ENCODE results near the gene GPR137. TPM values are rescaled to one million over a fixed set of nuclear protein-coding genes. Genes with fewer than 3 reads are reported as not detected.

Gene GPR137
- total RNA-seq, 1 donor = 18.5 TPM

DNA sequence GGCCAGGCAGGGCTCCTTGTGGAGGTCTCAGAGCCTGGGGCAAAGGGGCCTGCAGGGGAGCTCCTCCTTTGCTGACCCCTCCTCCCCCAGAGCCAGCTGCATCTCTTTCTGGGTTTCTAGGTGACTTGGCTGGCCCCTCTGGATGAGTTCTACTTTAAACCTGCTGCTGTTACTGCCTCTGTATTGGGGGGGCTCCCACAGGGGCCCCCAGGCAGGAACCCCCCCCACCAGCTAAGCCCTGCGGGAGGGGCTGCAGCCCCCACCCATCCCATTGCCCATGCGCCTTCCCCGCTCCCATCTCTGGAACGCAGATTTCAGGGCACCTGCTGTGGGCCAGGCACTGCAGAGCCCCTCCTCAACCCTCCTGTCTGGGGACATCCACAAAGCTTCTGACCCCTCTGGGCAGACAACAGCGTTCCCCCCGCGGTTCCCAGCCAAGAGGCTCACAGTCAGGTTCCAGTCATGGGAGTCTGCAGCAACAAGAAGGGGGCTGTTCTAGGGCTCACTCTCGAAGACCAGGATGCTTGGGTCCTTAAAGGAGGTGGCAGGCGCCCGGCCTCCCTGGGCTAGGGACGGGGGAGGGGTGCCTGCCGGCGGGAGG lies 35.1 kb upstream of the GPR137 start:
- H2AFZ ChIP-seq (ENCODE audit: low read length) = peak overlapping the region; percentile 89

DNA sequence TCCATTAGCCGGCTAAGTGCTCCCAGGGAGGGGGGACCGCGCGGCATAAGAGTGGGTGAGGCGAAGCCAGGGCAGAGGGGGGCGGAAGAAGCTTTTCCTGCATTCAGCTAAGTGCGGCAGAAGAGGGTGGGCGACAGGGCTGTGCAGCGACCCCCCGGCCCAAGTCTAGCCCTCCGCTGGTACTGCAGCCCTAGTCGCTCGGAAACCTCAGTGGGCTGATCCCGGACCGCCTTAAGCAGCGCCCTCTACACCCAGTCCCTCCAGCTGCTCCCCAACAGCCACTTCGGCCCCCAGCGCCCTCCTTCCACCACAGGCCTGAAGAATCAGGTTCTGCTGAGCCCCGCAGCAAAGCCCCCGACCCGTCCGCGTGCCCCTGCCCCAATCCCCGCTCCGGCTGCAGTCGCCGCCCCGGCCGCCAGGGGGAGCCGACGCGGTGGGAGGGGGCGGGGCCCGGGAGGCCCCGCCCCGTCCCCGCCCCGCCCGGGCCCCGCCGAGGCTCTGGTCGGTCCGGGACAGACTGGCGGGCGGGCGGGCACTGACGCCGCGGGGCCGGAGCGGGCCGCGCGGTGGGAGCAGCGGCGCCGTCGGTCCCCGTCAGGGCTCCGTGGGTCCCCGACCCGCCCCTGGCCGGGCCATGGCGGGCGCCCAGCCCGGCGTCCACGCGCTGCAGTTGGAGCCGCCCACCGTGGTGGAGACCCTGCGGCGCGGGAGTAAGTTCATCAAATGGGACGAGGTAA lies 34.5 kb upstream of the GPR137 start, which contains the start of gene PLCB3:
PLCB3 (plus strand) TSS at position 515 of the 737 bp plus-strand sequence; CDS start at position 635, 120 bp downstream.
- Histone ChIP-seq H3K36me3 (ENCODE audit: insufficient read depth, low read length) (peaks cover 15% of the 10 kb centered on the region), H3K79me2 (ENCODE audit: insufficient read depth, low read length) (peaks cover 30% of the 10 kb centered on the region), H3K9me3 (ENCODE audit: low read depth, low read length) (no peaks in the 10 kb centered on the region), H3K27me3 (ENCODE audit: insufficient read depth, low read length) (no peaks in the 10 kb centered on the region), H3K27ac (ENCODE audit: low read depth, low read length) (peak within 1 kb of the TSS; percentile 58), H3K4me2 (ENCODE audit: insufficient read depth, low read length) (peak within 1 kb of the TSS; percentile 98), H3K4me1 (ENCODE audit: insufficient read depth, low read length) (peaks cover 11% of the 10 kb centered on the region), H2AFZ (ENCODE audit: low read length) (peak within 1 kb of the TSS; percentile 89), H3K4me3 (ENCODE audit: insufficient read depth, low read length) (peak within 1 kb of the TSS; percentile 91), H4K20me1 (ENCODE audit: insufficient read depth, low read length) (no peaks in the 10 kb centered on the region)
- TF ChIP-seq, protein P1, sequence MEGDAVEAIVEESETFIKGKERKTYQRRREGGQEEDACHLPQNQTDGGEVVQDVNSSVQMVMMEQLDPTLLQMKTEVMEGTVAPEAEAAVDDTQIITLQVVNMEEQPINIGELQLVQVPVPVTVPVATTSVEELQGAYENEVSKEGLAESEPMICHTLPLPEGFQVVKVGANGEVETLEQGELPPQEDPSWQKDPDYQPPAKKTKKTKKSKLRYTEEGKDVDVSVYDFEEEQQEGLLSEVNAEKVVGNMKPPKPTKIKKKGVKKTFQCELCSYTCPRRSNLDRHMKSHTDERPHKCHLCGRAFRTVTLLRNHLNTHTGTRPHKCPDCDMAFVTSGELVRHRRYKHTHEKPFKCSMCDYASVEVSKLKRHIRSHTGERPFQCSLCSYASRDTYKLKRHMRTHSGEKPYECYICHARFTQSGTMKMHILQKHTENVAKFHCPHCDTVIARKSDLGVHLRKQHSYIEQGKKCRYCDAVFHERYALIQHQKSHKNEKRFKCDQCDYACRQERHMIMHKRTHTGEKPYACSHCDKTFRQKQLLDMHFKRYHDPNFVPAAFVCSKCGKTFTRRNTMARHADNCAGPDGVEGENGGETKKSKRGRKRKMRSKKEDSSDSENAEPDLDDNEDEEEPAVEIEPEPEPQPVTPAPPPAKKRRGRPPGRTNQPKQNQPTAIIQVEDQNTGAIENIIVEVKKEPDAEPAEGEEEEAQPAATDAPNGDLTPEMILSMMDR (IDR thresholded peaks at IDR 0.05; ENCODE audit: extremely low read depth, low read depth, low read length) = peak; percentile 49
- DNase-seq (ENCODE audit: insufficient read length, low spot score, missing footprints) = peak; percentile 99

More for the DNA sequence above, 35.1 kb upstream of the GPR137 start:
- Histone ChIP-seq H3K79me2 (ENCODE audit: insufficient read depth, low read length) (peaks cover 37% of the 10 kb centered on the region), H3K36me3 (ENCODE audit: insufficient read depth, low read length) (peaks cover 8% of the 10 kb centered on the region), H3K4me2 (ENCODE audit: insufficient read depth, low read length) (peak overlapping the region; percentile 89), H3K27ac (ENCODE audit: low read depth, low read length) (no peak overlapping the region), H4K20me1 (ENCODE audit: insufficient read depth, low read length) (peaks cover 4% of the 10 kb centered on the region), H3K27me3 (ENCODE audit: insufficient read depth, low read length) (no peaks in the 10 kb centered on the region), H3K4me1 (ENCODE audit: insufficient read depth, low read length) (peaks cover 12% of the 10 kb centered on the region), H3K9me3 (ENCODE audit: low read depth, low read length) (no peaks in the 10 kb centered on the region), H3K4me3 (ENCODE audit: insufficient read depth, low read length) (peak overlapping the region; percentile 91)
- DNase-seq (ENCODE audit: insufficient read length, low spot score, missing footprints) = peak; percentile 95
- TF ChIP-seq, protein P1 (IDR thresholded peaks at IDR 0.05; ENCODE audit: extremely low read depth, low read depth, low read length) = no peak

DNA sequence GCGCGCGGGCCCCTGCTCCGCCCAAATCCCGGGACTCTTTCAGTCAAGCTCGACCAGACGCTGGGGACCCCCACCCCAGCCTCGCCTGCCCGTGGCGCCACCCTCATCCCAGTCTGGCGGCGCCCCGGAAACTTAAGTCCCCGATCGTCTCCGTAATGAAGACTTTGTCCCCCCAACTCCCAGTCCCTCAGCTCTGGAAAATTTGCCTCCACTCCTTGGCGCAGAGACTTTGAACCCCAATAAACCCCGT lies 34.0 kb upstream of the GPR137 start:
- peak overlapping the region; percentile 63 for H2AFZ ChIP-seq (ENCODE audit: low read length)
- H3K27ac ChIP-seq (ENCODE audit: low read depth, low read length) = peak overlapping the region; percentile 58
- no peaks in the 10 kb centered on the region for H3K27me3 ChIP-seq (ENCODE audit: insufficient read depth, low read length)
- peaks cover 19% of the 10 kb centered on the region for H3K36me3 ChIP-seq (ENCODE audit: insufficient read depth, low read length)
- H3K4me3 ChIP-seq (ENCODE audit: insufficient read depth, low read length) = peak overlapping the region; percentile 91
- DNase-seq (ENCODE audit: insufficient read length, low spot score, missing footprints) = no peak
- peaks cover 30% of the 10 kb centered on the region for H3K79me2 ChIP-seq (ENCODE audit: insufficient read depth, low read length)
- peaks cover 11% of the 10 kb centered on the region for H3K4me1 ChIP-seq (ENCODE audit: insufficient read depth, low read length)
- TF ChIP-seq, protein P1 (IDR thresholded peaks at IDR 0.05; ENCODE audit: extremely low read depth, low read depth, low read length) = no peak
- H3K4me2 ChIP-seq (ENCODE audit: insufficient read depth, low read length) = peak overlapping the region; percentile 98
- no peaks in the 10 kb centered on the region for H4K20me1 ChIP-seq (ENCODE audit: insufficient read depth, low read length)
- no peaks in the 10 kb centered on the region for H3K9me3 ChIP-seq (ENCODE audit: low read depth, low read length)

Data from osteoblast (primary cell).